Breast epithelium (tissue), 3 donors: ENCODE measurements around the gene MYBBP1A.

Experiments used
- POLR2A ChIP-seq: fragments of 450-650 bp; IDR thresholded peaks from one replicate; pipeline ENCODE4 v1.6.1; 2016; ENCODE audit warnings: antibody characterized with exemption, mild to moderate bottlenecking, moderate library complexity
- POLR2AphosphoS5 ChIP-seq, 3 donors: sonication (generic); formaldehyde crosslinking; IDR thresholded peaks; one replicate each; pipeline ENCODE4 v1.6.1; 2017; ENCODE audit warnings: antibody characterized with exemption in 3 of 3
- TF ChIP-seq, protein P1 (sequence below), 3 donors: fragments of 450-650 bp; IDR thresholded peaks; one replicate each; pipeline ENCODE4 v1.5.1; 2016 to 2017; ENCODE audit warnings: antibody characterized with exemption in 3 of 3, mild to moderate bottlenecking in 3 of 3, moderate library complexity in 3 of 3

DNA sequence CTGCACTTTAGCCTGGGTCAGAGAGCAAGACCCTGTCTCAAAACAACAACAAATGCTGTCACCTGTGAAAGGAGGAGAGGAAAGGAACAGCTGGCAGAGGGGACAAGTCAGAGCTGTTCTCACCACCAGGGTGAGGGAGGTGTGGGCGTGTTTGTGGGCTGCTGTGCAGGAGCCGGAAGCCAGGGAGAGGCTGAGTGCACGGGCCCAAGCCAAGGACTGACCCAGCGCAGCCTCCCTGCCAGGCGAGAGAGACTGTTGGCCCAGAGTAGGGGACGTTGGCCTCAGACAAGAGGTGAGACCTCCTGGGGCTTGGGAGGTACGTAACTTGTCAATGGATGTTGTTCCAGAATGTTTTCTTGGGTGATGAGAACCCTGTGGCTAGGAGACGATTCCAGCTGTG is 45.8 kb downstream of the MYBBP1A start:
- TF ChIP-seq, protein P1, sequence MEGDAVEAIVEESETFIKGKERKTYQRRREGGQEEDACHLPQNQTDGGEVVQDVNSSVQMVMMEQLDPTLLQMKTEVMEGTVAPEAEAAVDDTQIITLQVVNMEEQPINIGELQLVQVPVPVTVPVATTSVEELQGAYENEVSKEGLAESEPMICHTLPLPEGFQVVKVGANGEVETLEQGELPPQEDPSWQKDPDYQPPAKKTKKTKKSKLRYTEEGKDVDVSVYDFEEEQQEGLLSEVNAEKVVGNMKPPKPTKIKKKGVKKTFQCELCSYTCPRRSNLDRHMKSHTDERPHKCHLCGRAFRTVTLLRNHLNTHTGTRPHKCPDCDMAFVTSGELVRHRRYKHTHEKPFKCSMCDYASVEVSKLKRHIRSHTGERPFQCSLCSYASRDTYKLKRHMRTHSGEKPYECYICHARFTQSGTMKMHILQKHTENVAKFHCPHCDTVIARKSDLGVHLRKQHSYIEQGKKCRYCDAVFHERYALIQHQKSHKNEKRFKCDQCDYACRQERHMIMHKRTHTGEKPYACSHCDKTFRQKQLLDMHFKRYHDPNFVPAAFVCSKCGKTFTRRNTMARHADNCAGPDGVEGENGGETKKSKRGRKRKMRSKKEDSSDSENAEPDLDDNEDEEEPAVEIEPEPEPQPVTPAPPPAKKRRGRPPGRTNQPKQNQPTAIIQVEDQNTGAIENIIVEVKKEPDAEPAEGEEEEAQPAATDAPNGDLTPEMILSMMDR (IDR thresholded peaks at IDR 0.05) = peak in 1 of 3 donors; percentile 30
- no peak for TF ChIP-seq POLR2A
- TF ChIP-seq POLR2AphosphoS5 (IDR thresholded peaks at IDR 0.05) = no peak
